ENCODE results near the gene RAB20.
"Not testable (repeated sequence)": the region's sequence is repeated elsewhere in the genome, so short reads cannot be mapped to it uniquely, and the experiment has no call there.

RAB20 gene

DNA sequence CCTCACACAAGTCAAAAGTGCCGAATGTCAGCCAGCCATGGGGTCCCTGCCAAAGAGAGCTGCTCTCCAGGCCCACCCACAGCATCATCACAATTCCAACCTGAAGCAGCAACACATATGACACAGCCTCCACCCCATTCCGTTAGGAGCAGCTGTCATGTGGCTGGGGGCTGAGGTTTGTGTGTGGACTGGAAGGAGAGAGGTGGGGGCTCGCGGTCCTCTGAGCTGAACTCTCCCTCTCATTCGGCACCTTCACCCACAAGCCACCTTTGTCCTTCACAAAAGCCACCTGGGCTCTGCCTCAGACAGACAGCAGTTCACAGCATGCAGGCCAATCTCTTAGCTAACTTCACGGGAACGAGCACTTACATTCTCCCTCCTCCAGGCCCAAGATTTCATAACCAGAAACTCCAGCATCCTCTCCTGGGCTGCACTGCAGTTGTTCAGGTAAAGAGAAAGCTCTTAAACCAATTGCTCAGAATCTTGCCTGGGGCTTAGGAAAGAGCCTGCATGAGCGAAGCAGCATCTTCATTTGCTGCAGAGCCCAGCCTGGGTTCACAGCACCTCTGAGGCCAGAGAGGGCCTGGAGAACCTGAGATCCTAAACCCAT, 7.2 kb downstream of the RAB20 start:
- DNase-seq = no peak

- DNase-seq = no peak
Observed at GRCh38 chr13:110553417-110553816, 8.1 kb downstream of the RAB20 start.

GRCh38 chr13:110552767-110553166, 8.8 kb downstream of the RAB20 start:
- DNase-seq = no peak

DNA sequence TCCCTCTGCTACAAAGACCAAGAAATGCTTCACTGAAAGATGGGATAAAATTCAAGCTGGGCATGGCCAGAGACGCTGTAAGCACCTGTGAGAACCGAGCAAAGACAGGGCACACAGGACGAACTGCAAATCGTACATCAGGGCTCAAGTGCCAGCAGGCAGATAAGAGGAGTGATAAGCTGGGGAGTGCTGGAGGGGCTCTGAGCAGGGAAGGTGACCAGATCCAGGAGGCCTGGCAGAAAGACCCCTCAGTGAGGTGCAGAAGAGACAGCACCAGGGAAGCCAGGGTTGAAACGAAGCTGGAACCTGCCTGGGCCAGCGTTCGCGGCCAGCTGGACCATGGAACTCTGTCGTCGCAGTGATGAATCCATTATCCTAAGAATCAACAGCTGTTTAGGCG, 10.2 kb downstream of the RAB20 start:
- no peak for DNase-seq

- no peak for DNase-seq
Observed at GRCh38 chr13:110549795-110550160, 11.7 kb downstream of the RAB20 start.

DNA sequence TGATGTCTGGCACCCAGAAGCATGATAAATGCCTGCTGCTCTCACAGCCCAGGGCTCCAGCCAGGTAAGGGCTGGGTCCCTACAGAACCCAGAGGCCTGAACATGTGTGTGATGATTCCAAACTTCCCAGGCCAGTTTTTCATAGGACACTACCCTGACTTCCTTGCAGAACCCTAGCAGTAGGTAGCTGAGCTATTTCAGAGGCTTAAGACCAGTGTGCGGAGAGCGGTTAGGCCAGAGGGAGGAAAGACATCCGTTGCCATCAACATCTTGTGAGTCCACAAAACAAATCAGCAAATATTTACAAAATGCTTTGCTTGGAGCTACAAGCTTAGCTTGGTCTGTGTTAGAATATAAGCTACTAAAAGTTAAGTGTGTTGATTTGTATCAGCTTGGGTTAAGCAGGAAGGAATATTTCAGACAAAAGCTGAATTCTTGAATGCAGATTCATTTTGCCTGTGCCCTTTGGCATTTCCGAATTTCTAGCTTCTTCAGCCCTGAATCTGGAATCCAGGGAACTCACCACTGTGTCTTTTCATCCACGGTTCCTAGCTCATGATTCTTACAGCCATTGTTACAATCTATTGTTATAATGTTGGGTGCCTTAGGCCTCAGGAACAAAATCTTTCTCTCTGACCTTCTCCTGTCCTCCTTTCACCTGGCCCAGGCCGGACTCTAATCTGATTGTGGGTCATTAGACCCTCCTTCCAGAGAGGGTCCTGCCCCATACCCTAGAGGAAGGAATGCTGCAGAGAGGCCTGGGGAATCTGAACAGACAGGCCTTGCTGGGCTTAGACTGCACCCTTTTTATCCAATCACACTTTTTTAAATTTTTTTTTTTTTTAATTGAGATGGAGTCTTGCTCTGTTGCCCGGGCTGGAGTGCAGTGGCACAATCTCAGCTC, 12.4 kb downstream of the RAB20 start:
- no peak for DNase-seq

GRCh38 chr13:110546926-110547325, 14.6 kb downstream of the RAB20 start:
- no peak for DNase-seq

DNA sequence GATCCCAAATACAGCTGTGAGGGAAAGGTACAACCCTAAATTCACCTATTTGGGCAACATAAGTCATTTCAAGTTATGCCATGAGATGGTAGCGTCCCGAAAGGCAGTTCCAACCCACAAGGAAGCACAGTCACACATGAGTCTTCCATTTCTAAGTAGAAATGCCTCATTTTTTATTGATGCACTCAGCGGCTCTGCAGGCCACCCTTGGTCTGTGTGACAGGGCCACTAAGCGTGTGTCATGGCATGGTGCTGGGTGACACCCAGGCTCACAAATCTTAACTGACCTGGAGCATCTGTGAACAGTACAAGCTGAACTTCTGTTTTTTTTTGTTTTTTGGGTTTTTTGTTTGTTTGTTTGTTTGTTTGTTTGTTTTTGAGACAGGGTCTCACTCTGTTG, 15.1 kb downstream of the RAB20 start:
- DNase-seq = no peak

- no peak for DNase-seq
Observed at GRCh38 chr13:110542169-110542796, 19.2 kb downstream of the RAB20 start.

- DNase-seq = no peak
Observed at GRCh38 chr13:110541526-110541920, 20.0 kb downstream of the RAB20 start.

DNA sequence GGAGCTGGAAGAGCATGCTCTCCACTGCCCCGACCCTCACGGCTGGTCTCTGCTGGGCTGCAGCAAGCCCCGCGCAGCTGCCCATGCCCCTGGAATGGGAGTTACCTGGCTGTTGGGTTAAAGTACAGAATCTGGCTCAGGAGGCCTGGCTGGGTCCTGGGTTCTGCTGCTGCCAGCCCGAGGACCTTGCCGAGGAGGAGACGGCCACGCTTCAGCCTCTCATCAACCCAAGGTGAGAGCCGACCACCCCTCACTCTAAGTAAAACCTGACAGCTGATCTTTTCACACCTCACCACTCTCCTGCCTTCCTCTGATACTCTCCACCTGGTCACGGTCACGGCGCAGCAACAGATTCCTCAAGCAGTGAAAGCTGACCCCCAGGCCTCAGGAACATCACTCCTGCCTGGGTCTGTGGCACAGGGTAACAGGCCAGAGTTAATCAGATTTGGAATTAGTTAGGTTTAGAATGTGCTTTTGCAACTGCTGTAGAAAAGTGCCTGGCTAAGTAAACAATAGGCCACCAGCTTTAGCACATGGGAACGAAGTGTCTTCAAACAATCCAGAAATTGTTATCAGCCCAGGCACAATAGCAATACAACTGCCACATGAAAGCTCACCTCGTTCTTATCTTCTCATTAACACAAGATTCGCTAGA, 20.5 kb downstream of the RAB20 start:
- no peak for DNase-seq

GRCh38 chr13:110539894-110540293, 21.6 kb downstream of the RAB20 start:
- DNase-seq = no peak

DNA sequence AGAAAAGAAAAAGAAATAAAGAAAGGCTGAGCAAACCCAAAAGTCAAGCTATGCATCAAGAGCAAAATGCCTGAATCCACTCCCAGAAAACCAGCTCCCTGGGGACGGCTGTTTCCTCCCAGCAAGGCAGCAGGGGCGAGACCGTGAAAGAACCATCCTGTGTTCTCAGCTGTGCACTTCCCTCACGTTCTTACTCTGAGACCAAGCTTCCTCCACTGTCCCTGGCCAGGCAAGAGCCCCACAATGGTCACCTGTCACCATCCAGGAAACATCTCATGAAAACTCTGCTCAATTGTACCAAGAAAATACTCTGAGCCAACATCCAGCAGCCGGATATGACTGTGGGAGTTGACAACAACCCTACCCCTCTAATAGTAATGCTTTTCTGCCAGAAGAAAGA, 22.9 kb downstream of the RAB20 start:
- no peak for DNase-seq

- DNase-seq = no peak
Observed at GRCh38 chr13:110536006-110536693, 25.4 kb downstream of the RAB20 start.

DNA sequence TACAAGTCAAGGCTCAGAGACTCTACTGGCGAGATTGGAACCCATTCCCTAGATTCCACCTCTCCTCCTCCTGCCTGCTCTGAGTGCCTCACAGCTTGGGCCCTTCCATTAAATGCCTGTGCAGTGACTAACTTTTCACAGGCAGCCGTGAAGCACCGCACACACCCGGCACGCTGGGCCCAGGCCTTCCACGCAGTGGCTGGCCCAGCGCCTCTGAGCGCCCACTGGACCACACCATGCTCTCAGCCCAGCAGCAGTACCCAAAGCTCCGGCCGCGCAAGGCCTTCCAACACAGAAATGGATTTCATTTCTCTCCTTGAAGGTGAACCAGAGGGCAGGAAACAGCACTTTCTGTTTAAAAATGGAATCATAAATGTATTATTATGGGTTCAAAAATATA, 26.0 kb downstream of the RAB20 start:
- no peak for DNase-seq

- DNase-seq = no peak
Observed at GRCh38 chr13:110533771-110534670, 27.5 kb downstream of the RAB20 start.

DNA sequence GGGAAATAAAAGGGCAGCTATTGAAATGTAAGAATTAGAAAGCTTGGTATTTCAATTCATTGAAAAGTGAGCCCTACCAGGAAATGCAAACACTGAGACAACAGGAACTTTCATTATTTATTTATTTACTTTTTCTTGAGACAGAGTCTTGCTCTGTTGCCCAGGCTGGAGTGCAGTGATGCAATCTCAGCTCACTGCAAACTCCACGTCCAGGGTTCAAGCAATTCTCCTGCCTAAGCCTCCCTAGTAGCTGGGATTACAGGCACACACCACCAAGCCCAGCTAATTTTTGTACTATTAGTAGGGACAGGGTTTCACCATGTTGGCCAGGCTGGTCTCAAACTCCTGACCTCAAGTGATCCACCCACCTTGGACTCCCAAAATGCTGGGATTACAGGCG, 29.3 kb downstream of the RAB20 start:
- not testable (repeated sequence) for DNase-seq

DNA sequence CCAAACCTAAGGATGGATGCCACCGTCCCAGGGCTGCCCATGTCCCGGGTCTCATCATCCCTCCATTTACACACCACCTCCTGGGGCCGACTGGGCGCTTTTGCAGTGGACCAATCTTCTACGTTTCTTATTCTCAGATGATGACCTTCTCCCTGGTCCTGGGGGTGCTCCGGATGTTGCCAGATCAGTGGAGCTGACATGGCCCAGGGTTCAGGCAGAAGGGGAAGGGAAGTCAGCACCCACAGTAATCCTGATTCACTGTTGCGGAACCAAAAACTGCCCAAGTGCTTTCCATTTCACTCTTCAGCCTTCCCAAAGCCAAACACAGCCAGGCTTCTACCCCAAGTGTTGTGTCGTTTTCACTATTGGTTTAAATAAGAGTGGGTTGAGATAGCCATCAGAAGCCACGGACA, 29.8 kb downstream of the RAB20 start:
- DNase-seq = no peak

- DNase-seq = no peak
Observed at GRCh38 chr13:110531100-110531499, 30.4 kb downstream of the RAB20 start.

DNA sequence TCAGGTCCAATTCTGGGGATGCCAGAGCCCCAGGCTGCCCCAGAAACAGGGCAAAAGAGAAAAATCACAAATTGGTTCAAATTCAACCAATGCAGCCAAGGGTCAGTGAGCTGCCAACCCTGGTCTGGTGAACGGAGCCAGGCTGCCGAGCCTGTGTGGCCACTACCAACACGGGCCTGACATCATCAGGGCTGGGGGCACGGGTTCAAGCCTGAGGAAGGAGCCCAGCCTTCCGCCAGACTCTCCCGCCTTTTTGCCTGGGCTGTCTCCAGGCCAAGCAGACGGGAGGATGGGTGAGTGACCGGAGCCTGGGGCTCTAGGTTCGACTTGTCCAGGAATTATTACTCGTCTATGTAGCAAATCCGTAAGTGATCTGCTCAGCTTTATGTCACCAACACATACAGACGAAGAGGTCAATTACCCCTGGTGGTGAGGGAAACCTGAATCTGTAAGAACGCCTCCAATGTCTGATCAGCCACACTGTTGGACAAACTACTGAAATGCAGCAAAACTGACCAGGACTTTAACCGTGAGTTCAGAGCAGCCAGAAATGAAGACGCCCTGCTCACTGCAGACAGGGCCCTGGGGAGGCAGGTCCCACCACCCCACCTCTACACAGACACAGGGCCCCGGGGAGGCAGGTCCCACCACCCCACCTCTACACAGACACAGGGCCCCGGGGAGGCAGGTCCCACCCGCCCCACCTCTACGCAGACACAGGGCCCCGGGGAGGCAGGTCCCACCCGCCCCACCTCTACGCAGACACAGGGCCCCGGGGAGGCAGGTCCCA, 31.8 kb downstream of the RAB20 start:
- DNase-seq = no peak

DNA sequence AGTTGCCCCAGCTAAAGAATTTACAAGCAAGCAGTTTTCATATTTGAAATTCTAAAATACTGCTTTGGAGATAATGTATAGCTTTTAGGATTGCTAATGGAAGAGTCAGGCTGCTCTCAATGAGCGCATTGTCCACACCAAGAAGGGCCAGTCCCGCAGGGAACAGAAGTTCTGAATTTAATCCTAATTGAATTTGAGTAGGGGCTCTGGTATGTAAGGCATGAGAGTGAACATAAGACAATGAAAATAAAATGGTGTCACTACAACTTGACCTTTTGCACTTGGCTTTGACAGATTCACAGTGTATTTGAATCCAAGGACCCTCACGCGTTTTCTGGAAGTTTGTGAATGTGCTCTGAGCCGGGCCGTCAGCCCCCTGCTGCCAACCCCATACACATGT, 32.6 kb downstream of the RAB20 start:
- no peak for DNase-seq

Data from activated CD4-positive, alpha-beta T cell treated with anti-CD3 and anti-CD28 coated beads, Interleukin-2, amount 50 U/mL, for 16 hours (primary cell).